ENCODE measurements around the gene HSP90B1.

Gene HSP90B1

GRCh38 chr12:103930034-103930786 lies at the start of gene HSP90B1:
Gene HSP90B1 (plus strand): TSS chr12:103930410. CDS start chr12:103930516, 106 bp downstream.
- DNase-seq (ENCODE audit: low read depth in 3 of 3, low spot score in 1 of 3): peak; percentile 96 to 99 (median 98)

GRCh38 chr12:103881261-103881660 lies 48.9 kb upstream of the HSP90B1 start:
- no peak for DNase-seq (ENCODE audit: low read depth in 3 of 3, low spot score in 1 of 3)

GRCh38 chr12:103882861-103883596 lies 47.2 kb upstream of the HSP90B1 start:
- DNase-seq (ENCODE audit: low read depth in 3 of 3, low spot score in 1 of 3): no peak

- no peak for DNase-seq (ENCODE audit: low read depth in 3 of 3, low spot score in 1 of 3)
Measured at GRCh38 chr12:103883908-103884307, 46.3 kb upstream of the HSP90B1 start.

- peak in 1 of 3 donors; percentile 8 for DNase-seq (ENCODE audit: low read depth in 3 of 3, low spot score in 1 of 3)
Measured at GRCh38 chr12:103884316-103884715, 45.9 kb upstream of the HSP90B1 start.

- no peak for DNase-seq (ENCODE audit: low read depth in 3 of 3, low spot score in 1 of 3)
Measured at GRCh38 chr12:103886195-103886797, 43.9 kb upstream of the HSP90B1 start.

- no peak for DNase-seq (ENCODE audit: low read depth in 3 of 3, low spot score in 1 of 3)
Measured at GRCh38 chr12:103887738-103888137, 42.5 kb upstream of the HSP90B1 start.

- DNase-seq (ENCODE audit: low read depth in 3 of 3, low spot score in 1 of 3): no peak
Measured at GRCh38 chr12:103897316-103897715, 32.9 kb upstream of the HSP90B1 start.

GRCh38 chr12:103901518-103902173 lies 28.6 kb upstream of the HSP90B1 start:
- peak in 2 of 3 donors; percentile 3 to 10 for DNase-seq (ENCODE audit: low read depth in 3 of 3, low spot score in 1 of 3)

GRCh38 chr12:103903993-103904392 lies 26.2 kb upstream of the HSP90B1 start:
- no peak for DNase-seq (ENCODE audit: low read depth in 3 of 3, low spot score in 1 of 3)

- DNase-seq (ENCODE audit: low read depth in 3 of 3, low spot score in 1 of 3): no peak
Measured at GRCh38 chr12:103905730-103906349, 24.4 kb upstream of the HSP90B1 start.

GRCh38 chr12:103908246-103908541 lies 22.0 kb upstream of the HSP90B1 start:
- no peak for DNase-seq (ENCODE audit: low read depth in 3 of 3, low spot score in 1 of 3)

GRCh38 chr12:103908877-103909276 lies 21.3 kb upstream of the HSP90B1 start:
- no peak for DNase-seq (ENCODE audit: low read depth in 3 of 3, low spot score in 1 of 3)

- DNase-seq (ENCODE audit: low read depth in 3 of 3, low spot score in 1 of 3): no peak
Measured at GRCh38 chr12:103909811-103910210, 20.4 kb upstream of the HSP90B1 start.

GRCh38 chr12:103912069-103912468 lies 18.1 kb upstream of the HSP90B1 start:
- no peak for DNase-seq (ENCODE audit: low read depth in 3 of 3, low spot score in 1 of 3)

GRCh38 chr12:103913100-103913499 lies 17.1 kb upstream of the HSP90B1 start:
- DNase-seq (ENCODE audit: low read depth in 3 of 3, low spot score in 1 of 3): no peak

GRCh38 chr12:103915306-103915705 lies 14.9 kb upstream of the HSP90B1 start:
- DNase-seq (ENCODE audit: low read depth in 3 of 3, low spot score in 1 of 3): no peak

GRCh38 chr12:103917873-103918272 lies 12.3 kb upstream of the HSP90B1 start:
- DNase-seq (ENCODE audit: low read depth in 3 of 3, low spot score in 1 of 3): no peak

- DNase-seq (ENCODE audit: low read depth in 3 of 3, low spot score in 1 of 3): peak in 1 of 3 donors; percentile 12
Measured at GRCh38 chr12:103924761-103925641, 5.2 kb upstream of the HSP90B1 start.

- DNase-seq (ENCODE audit: low read depth in 3 of 3, low spot score in 1 of 3): peak in 2 of 3 donors; percentile 7 to 16
Measured at GRCh38 chr12:103928682-103929045, 1.5 kb upstream of the HSP90B1 start.
